Nucleus accumbens (tissue), 56 donors: ENCODE data around the gene ARL6IP5.

Experiments
- DNase-seq, 56 donors: peaks; one replicate each; lab custom pipeline; 2025; lab: John Stamatoyannopoulos, UW

Gene ARL6IP5

DNA sequence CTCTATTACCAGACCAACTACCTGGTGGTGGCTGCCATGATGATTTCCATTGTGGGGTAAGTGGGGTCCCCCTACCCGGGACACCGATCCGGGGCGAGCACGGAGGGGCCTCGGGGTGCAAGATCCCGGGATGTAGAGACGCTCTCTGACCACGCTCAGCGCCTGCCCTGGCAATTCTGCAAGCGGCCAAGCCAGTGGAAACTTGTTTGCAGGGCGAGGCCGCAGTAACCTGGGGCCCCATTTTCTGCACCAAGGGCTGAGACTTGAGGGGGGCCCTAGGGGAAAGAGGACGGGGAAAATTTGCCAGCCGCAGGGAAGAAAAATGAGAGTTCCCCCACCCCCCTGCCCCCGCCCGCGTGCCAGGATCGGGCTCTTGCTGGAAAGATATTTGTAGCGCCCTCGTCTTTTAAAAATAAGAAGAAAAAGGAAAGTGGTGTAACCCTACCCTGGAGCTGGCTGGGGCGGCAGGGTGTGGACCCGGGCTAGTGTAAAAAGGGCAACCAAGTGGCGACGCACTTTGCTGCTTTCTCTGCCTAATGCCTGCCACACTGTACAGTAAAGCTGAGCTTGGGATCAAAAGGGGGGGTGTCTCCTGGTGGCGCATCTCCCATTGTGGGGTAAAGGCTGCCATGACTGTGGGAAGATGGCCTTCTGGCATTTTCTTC, 563 bp downstream of the ARL6IP5 start:
- DNase-seq: peak in 45 of 56 donors; percentile 20 to 80 (median 55)

DNA sequence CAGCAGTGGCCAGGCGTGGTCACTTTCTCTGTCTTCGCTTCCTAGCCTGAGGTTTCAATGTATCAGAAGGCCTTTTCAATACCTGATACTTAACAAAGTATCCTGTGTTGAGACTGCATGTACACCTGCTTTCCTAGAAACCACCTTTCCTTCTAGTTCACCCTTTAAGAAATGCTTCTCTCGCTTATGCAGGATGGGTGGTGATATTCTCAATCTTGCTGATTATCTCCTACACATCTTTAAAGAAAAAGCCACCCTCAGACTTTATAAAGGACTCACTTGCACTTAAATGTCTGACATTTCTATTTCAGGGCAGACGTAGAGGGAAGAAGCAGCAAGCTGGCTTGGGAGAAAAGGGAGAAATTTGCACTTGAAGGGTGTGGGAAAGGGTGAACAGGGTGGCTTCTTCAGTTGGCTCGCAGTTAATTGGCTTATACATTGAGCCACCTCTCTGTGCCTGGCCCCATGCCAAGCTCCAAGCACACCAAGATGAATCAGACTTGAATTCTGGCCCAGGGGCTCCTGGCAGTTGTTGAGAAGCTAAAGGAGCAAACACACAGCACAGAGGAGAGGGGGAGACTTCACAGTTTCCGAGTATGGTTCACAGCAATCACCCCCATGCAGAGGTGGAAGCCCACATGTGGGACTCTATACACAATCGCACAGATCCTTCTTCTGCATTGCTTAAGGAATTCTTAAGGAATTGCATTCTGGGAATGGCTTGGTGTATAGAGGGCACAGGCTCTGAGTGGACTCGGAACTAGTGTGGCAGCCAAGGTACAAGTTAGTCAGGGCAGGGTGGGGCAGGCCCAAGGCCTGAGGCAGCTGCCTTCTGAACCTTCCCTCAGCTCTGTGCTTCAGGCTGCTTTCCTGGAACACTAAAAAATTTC, 1.3 kb downstream of the ARL6IP5 start:
- peak in 54 of 56 donors; percentile 23 to 96 (median 62) for DNase-seq

DNA sequence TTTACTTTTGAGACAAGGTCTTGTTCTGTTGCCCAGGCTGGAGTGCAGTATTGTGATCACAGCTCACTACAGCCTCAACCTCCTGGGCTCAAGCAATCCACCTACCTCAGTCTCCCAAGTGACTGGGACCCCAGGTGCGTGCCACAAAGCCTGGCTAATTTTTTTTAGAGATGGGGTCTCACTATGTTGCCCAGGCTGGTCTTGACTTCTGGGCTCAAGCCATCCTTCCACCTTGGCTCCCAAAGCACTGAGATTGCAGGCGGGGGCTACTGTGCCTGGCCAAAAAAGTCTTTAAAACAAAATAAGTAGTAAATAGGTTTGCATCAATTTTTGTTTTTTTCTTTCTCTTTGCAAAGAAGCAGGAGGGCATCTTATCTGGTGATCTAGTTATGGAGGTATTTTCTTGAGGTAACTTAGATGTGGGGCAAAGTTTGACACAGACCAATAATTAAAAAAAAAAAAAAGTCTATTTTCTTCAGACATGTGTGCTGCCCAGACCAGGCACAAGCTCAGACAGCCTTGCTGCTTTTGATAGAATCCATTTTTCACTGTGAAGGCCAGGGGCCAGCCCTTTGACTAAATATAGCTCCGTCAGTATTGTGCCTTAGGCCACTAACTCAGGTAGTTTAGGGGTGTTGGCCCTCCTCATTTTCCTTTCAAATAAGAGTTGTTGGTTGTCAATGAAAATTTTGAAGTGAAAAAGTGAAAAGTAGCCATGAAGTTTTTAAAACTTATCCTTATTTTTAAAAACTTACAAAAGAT, 2.5 kb downstream of the ARL6IP5 start:
- no peak for DNase-seq

DNA sequence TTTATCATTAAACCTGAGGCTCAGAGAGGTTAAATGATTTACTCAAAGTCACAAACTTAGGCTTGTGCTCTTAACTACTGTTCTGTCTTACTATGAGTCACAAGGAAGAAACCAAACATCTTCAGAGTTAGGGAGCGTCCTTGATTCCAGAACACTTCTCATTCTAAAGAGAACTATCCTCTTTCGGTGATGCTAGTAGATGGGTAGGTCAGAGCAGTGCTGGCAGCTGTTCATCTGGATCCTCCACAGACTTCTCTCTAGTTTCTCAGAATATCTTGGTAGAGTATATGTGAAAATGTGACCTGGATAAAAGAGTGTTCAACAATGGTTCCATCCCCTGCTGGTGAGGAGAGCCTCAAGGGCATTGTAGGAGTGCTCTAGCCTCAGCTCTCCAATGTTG, 3.3 kb downstream of the ARL6IP5 start:
- DNase-seq: no peak

DNA sequence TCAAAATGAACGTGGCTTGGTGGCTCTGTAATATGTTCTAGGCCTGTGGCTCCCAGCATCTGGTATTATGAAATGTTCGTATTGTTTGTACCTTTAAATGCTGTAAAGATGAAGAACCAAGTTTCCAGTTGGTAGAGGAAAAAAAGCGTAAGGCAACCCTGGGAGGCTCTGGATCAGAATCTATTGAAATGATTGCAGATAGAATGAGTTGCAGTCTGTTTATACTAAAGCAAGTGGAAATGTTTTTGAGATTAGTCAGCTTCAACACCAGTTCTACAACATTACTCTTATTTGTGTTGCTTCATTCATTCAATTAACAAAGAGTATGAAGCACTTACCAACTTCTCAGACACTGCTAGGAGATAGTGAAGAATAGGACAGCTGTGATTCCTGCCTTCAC, 5.3 kb downstream of the ARL6IP5 start:
- DNase-seq: no peak

DNA sequence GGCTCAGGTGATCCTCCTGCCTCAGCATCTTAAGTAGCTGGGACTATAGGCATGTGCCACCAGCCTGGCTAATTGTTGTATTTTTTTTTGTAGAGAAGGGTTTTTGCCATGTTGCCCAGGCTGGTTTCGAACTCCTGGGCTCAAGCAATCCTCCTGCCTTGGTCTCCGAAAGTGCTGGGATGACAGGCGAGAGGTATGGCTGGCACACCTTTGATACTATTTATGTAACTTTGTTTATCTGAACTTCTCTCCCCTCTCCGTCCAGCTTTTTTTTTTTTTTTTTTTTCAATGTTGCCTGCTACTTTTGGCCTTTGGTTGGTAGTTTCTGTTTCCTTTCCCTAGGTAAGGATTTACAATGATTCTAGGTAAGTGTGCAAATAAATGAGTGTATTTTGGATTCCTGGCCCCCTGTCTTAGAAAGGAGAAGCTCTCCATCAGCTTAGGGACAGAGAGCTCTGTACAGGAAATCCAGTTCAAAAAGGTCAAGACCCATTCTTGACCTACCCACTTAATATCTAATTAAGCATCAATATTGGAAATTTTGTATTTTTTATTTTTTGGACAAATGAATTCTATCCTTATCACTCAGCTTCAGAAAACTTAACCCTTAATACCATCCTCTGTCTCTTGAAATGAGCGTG, 6.8 kb downstream of the ARL6IP5 start:
- DNase-seq: no peak

DNA sequence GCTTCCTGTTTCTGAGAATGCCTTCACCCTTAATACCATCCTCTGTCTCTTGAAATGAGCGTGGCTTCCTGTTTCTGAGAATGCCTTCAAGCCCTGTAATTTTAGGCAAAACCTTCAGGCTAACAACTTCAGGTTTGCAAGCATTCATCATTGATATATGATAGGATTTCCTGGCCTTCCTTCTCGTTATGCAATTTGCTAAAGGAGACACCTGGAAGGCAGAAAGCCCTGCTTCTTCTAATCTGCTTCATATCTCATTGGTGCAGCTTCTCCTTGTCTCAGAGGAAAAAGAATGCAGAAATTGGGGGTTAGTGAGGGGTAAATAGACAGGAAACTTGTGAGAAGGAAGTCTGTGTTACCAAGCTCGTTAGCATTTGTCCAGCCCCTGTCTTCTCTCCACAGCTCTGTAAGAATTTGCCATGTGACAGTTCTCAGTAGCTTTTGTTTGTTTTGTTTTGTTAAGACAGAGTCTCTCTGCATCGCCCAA, 7.3 kb downstream of the ARL6IP5 start:
- peak in 8 of 56 donors; percentile 14 to 40 (median 24) for DNase-seq

DNA sequence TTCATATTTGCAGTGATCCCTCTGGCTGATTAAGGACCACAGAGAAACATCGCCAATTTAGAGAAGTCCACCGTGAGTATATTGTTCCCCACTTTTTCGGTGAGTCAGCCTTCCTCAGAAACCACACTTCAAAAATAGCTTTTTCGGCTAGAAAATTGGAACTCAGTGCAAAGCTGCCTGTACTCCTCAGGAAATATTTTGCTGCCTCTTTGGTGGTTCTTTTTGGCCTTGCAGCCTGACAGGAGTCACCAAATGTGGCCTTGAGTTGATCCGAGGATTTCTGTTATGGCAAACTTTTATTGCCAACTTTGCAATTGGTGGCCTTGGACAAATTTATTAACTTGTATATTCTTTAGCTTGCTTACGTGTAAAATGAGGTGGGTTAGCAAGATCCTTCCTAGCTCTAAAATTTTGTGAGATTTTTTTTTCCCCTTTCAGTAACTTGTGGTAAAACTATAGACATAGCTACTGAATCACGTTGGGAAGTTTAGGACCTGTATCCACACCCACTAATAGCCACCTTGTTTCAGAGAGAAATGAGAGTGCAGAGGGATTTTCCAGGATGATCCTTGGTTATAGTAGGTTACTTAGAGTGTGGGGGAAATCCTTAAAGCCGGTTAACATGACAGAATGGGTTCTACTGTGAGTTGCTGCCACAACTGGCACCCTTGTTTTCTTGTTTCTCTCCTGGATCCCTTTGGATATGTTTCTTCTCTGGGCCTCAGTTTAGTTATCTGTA, 9.9 kb downstream of the ARL6IP5 start:
- peak in 2 of 56 donors; percentile 14 to 24 for DNase-seq

DNA sequence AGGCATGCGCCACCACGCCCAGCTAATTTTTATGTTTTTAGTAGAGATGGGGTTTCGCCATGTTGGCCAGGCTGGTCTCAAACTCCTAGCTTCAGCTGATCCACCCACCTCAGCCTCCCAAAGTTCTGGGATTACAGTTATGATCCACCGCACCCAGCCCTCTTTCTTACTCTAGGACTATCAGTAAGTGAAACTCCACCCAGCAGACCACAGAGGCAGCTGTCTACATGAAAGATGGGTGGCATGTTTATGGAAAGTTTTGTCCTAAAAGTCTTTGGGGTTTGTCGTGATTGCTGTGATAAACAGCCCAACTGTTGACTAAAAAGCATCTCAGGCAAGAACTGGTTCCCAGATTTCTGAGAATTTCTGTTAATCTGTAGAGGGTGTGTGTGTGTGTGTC, 10.9 kb downstream of the ARL6IP5 start:
- no peak for DNase-seq

DNA sequence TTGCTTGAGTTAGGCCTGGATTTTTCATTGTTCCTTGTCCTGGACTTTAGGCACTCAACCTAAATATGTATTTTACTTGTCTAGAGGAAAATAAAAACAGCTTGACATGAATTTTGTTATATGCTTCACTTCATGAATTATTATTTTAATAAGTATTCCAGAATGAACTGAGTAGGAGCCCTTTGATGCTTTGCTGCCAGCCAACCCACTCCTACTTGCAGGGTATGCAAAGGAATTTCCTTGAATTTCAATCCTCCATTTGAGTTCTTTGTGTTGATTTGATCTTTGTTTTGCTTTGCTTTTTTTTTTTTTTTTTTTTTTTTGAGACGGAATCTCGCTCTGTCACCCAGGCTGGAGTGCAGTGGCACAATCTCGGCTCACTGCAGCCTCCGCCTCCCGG, 11.6 kb downstream of the ARL6IP5 start:
- no peak for DNase-seq

DNA sequence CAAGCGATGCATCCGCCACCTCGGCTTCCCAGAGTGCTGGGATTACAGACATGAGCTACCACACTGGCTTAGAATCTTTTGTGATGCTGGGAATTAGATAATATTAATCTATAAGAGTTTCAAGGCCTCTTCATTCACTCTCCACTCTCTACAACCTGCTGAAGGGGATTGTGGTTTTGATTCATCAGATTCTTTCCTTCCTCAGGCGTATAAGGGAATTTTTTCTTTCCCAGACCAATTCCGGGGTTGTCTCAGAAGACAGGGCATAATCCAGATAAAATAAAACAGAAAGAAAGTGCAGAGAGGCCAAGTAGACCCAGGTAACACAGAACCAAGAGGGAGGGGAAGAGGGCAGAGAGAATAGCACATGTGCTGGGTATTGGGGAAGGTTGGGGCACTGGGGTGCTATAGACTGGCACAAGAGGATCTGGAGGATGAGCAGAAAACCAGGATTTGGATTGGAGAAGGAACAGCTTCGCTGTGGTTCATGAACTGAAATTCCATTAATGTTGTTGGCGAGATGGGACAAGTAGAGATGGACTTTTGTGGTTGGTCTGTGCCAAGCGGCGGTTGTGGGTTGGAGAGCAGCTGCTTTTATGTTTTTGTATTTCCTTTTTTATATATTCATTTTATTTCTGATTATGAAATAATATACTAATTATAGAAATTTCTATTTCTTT, 12.8 kb downstream of the ARL6IP5 start:
- DNase-seq: no peak

DNA sequence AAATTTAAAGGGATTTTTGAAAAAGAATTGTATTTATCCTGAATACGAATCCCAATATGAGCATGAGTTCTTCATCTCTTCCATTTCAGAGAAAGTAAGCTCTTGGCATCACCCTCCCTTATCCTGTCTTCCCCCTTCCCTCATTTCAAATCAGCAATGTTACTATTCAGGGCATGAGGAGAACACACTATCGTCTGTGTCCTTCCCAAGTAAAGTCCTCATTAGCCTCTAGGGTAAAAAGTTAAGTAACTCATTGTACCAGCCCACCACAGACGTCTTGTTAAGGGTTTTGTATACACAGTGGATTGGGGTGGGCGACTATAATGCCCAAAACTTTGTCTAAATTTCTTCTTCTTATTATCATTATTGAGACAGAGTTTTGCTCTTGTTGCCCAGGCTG, 14.8 kb downstream of the ARL6IP5 start:
- DNase-seq: no peak

DNA sequence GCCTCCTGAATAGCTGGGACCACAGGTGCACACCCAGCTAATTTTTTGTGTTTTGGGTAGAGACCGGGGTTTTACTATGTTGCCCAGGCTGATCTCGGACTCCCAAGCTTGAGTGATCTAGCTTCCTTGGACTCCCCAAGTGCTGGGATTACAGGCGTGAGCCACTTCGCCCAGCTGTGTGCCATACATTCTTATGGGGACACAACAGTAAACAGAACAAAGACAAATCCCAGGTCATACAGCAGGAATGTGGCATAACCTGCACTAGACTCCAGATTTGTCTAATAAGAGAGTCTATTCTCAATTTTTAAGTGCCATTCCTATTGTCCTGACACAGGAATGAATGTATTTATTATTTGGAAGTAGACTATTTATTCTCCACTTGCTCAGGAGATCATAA, 17.6 kb downstream of the ARL6IP5 start:
- no peak for DNase-seq

DNA sequence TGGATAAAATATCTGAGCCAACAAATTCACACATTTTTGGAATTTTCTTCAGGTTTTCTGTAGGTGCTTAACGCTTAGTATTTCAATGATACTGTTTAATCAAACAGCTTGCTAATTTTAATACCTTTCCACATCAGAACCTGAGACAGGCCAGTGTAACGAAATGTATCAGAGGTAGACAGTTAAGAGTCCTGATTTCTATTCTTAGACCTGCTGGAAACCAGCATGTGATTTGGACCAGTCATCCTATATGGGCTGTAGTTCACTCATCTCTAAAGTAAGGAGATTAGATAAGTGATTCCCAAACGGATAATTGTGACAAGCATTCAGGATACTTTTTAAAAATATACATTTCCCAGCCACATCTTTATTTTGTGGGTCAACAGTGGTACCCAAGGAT, 18.4 kb downstream of the ARL6IP5 start:
- no peak for DNase-seq

DNA sequence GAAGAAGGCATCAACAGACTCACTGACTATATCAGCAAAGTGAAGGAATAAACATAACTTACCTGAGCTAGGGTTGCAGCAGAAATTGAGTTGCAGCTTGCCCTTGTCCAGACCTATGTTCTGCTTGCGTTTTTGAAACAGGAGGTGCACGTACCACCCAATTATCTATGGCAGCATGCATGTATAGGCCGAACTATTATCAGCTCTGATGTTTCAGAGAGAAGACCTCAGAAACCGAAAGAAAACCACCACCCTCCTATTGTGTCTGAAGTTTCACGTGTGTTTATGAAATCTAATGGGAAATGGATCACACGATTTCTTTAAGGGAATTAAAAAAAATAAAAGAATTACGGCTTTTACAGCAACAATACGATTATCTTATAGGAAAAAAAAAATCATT, 19.8 kb downstream of the ARL6IP5 start:
- no peak for DNase-seq

DNA sequence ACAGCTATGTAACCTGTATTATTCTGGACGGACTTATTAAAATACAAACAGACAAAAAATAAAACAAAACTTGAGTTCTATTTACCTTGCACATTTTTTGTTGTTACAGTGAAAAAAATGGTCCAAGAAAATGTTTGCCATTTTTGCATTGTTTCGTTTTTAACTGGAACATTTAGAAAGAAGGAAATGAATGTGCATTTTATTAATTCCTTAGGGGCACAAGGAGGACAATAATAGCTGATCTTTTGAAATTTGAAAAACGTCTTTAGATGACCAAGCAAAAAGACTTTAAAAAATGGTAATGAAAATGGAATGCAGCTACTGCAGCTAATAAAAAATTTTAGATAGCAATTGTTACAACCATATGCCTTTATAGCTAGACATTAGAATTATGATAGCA, 20.6 kb downstream of the ARL6IP5 start:
- no peak for DNase-seq

DNA sequence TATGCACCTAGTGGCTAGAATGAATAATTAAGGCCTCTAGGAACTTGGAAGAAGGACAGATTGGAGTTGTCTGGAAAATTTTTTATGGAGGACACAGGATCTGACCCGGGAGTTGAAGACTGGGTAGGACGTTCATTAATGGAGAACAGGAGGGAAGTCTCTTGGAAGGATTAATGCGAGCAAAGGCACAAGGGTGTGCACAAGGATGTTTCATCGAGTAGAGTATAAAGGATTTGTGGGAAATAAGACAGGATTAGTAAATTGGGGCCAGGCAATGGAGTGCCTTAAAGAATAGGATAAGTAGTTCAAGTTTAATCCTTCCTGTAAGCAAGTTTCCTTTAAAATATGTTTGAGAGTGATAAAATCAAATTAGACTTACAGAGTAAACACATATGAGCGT, 23.1 kb downstream of the ARL6IP5 start:
- no peak for DNase-seq

DNA sequence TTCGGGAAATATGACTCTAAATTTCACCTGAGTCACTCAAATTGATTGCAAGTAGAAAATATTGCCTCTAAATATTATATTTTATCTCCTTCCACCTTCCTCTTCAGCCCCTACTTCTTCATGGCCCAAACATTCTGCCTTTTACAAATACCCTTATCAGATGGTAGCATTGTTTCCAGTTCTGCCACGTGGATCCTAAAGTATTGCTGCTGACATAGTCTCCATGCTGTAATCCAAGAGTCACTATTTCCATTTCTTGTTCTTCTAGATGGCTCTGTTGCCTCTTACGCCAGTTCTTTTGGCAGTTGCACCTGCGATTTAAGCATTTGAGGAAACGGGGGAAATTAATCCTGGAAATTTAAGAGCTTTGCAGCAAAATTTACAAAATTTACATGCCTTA, 24.1 kb downstream of the ARL6IP5 start:
- no peak for DNase-seq

DNA sequence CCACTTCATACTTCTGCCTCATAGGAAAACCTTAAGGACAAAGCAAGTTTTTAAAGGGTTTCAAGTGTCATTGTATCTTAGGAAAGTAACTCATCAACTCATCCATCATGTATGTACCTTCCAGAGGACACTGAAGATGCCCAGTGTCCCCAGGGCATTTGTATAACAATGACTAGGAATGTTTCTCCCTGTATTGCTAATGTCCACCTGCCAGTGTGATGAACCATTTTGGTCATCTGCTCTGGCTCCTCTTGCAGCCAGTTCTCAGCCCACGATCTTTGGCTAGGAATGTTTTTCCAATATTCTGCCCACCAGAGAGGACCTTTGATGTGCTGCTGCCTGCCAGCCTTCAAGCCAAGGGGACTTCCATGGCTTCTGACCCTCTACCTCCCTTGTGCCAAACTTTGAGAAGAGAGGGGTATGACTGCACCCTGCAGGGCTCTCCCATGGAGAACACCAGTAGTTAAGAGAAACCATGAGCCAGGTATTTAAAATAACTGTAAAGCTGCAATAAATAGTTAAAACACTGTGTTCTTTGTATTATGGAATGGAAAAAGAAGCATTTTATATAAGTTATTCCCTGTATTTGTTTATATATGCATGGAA, 26.3 kb downstream of the ARL6IP5 start:
- DNase-seq: no peak
